ENCODE data around the gene TTC8.
"Not testable (repeated sequence)": the region's sequence is repeated elsewhere in the genome, so short reads cannot be mapped to it uniquely, and the experiment has no call there.

Gene TTC8

DNA sequence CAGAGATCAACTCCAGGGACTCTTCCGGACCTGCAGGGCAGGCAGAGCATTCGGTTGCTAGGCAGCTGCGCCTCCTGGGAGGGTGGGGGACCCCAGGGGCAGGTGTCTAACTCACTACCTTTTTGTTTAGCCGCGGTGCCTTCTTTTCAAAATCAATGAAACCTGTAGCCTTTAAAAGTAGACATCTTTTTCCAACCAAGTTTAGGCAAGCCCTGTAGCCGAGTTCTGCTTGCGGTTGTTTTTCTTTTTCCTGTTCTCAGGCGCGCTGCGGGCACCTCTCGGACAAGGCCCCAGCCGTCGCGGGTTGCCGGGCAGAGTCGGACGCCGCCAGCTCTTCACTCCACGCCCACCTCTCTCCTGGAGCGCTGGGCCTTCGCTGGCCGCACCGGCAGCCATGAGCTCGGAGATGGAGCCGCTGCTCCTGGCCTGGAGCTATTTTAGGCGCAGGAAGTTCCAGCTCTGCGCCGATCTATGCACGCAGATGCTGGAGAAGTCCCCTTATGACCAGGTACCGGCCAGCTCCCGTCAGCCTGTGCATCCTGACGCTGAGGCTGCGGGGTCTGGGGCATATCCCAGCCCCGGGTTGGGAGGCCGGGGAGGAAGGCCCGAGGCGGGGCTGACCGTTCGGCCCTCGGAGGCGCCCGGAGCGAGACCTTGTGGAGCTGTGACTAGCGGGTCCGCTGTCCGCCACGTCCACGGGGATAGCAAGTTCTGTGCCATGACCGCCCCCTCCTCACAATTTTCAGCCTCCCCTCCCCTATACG, at the start of gene TTC8:
TTC8 (plus strand) TSS at position 338 of the 764 bp plus-strand sequence; CDS start at position 395, 57 bp downstream.
- DNase-seq (ENCODE audit: low read depth) = peak; percentile 68

DNA sequence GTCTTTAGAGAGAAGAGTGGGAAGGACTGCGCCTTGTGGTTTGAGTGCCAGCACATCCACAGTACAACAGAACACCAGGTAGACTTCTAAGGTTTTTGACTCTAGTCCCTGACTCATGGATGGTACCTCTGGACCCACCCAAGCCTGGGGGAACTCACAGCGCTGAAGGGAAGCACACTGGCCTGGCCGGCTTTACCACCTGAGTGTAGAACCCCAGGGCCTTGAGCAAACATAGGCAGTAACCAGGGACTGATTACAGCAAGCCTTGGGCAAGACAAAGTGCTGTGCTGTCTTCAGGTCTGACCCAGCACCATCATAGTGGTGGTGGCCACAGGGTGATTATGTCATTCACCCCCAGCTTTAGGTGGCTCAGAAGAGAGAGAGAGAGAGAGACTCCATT, 48.9 kb upstream of the TTC8 start:
- no peak for DNase-seq (ENCODE audit: low read depth)

GRCh38 chr14:88785911-88786310, 38.5 kb upstream of the TTC8 start:
- no peak for DNase-seq (ENCODE audit: low read depth)

DNA sequence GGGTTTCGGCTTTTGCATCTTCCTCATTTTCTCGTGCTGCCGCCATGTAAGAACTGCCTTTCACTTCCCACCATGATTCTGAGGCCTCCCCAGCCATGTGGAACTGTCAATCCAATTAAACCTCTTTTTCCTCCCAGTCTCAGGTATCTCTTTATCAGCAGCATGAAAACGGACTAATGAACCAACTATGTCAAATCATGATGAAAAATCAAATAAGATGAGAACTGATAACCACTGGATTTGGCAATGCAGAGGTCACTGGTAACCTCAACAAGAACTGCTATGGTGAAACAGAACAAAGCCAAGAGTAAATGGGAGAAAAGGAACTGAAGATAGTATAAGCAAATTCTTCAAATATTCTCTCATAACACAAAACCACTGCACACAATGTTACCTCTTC, 37.7 kb upstream of the TTC8 start:
- DNase-seq (ENCODE audit: low read depth) = no peak

DNA sequence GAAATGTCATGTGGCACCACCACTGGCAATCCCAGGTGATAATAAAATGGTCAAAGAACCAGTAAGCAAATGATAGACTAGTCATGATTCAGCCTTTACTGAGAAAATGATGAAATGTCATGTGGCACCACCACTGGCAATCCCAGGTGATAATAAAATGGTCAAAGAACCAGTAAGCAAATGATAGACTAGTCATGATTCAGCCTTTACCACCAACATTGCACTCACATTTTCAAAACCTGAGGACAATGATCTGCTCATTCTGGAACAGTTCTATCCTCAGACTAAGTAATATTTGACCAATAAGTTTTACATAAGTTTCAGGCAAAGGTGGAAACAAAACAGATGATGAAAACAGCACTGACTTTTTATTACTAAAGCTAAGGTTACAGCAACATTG, 34.9 kb upstream of the TTC8 start:
- not testable (repeated sequence) for DNase-seq (ENCODE audit: low read depth)

DNA sequence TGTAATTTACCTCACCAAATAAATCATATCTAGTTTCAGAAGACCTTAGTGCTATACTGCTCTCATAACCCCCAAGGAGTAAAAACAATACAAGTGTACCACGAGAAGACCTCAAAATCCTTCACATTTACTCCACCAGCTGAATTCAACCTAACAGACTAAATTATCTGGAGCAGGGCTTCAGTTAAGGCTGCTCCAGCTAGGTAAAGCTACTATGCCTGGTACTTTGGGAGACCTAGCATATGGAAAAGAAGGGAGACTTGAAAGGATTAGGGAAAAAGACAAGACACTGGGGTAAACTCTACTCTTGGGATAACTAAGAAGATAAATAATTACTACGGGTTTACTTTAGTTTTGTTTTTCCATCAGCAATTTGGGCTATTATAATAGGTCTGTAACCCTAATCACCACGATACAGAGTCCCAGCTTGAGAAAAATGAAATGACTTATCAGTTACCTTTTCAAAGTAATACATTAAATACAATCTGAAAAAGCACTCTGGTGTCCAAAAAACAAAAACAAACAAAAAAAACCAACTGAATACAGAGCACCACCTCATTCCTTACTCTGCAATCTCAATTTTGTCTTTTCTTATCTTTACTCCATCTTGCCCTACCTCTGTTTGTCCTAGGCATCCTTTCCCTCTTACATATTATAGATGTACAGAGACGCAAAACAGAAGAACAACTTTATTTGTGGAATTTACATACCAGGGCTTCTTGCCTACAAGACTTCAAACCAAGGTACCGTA, 33.8 kb upstream of the TTC8 start:
- no peak for DNase-seq (ENCODE audit: low read depth)

DNA sequence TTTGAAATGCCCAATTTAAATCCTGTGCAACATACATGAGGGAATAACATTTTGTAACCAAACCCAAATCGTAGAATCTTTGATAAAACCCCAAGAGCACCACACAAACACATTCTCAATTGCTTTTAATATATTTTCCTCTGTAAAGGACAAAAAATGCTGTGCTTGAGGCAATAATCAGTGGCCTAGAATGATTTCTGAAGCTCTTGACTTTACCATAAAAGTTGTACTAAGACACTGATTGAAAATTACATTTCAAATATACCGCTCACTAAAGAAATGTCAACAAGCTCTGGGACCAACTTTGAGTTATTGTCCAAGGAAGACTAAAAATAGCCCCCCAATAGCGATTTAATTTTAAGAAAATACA, 33.2 kb upstream of the TTC8 start:
- no peak for DNase-seq (ENCODE audit: low read depth)

DNA sequence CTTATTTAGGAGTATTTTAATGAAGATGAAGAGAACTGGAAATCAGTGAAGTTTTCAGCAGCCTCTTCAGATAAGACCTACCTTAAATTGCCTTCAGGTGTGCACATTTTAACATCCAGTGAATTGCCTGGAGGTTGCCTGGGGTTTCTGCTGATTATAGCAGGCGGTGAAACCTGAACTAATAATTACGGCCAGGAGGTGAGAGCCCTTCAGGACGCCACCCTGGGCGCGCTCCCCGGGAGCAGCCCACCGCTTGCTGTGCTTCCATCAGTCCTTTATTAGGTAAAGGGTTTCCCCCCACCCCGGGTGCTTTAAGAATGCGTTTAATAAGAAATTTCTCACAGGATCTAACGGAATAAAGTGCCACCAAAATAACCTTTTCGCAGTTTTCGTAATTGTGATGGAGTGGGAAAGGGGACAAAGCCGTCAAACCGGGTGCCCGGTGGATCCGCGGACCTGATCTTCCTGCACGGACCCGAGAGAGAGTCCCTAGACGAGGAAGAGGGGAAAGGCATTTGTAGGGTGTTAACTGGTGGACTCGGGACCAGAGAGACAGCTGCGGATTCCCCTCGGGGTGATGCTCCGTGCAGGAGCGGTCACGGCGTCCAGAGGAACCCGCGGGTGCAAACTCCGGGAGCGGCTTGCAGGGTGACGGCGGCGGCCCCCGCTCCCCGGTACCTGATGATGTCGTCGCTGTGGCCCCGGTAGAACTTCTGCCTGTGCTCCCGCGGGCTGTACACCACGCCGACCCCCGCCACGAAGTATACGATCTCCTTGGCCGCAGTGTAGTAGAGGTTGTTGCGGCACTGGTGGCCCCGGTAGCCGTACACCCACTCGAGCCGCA, 32.6 kb upstream of the TTC8 start:
- peak; percentile 2 for DNase-seq (ENCODE audit: low read depth)

GRCh38 chr14:88792473-88793258, 31.8 kb upstream of the TTC8 start, which contains the start of gene EML5:
Gene EML5 (minus strand): TSS chr14:88792953. CDS start chr14:88792503, 450 bp downstream.
- DNase-seq (ENCODE audit: low read depth) = peak; percentile 62

- no peak for DNase-seq (ENCODE audit: low read depth)
Measured at GRCh38 chr14:88793259-88793625, 31.2 kb upstream of the TTC8 start.

DNA sequence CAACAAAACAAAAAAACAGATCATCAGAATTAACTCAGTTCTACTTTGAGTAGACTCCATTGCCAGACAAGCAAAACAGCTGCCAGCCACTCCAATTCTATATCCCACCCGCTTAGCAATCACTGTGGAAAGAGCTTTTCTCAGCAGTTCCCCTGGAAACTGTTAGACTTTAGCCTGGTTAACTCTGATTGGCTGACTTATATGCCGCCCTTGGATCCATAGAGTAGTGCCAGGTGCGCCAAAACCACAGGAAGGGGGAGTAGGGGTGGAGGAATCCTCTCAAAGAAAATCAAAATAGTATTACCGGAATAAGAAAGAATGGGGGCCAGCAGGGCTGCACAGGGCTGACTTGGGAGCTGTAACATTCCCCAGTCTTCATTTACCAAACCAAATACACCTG, 26.3 kb upstream of the TTC8 start:
- no peak for DNase-seq (ENCODE audit: low read depth)

DNA sequence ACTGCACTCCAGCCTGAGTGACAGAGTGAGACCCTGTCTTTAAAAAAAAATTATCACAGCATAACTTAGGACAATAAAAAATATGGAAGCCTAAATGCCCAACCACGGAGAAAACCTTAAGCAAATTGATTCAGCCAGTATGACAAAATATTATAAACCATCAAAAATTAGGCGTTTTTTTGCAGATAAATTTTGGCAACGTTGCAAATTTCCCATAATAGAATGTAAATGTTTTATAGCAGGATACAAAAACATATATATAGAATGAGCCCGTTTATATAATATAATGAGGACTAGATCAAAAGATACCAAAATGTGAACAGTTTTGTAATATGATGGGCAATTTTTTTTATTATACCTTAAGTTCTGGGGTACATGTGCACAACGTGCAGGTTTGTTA, 24.9 kb upstream of the TTC8 start:
- no peak for DNase-seq (ENCODE audit: low read depth)

DNA sequence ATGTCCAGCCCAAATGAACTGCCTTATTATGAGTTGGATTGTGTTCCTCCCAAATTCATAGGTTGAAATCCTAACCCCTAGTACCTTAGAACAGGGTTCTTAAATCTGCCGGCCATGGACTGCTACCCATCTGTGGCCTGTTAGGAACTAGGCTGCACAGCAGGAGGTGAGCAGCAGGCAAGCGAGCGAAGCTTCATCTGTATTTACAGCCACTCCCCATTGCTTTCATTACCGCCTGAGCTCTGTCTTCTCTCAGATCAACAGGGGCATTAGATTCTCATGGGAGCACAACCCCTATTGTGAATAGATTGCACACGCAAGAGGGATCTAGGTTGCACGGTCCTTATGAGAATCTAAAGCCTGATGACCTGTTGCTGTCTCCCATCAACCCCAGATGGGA, 21.9 kb upstream of the TTC8 start:
- DNase-seq (ENCODE audit: low read depth) = no peak

DNA sequence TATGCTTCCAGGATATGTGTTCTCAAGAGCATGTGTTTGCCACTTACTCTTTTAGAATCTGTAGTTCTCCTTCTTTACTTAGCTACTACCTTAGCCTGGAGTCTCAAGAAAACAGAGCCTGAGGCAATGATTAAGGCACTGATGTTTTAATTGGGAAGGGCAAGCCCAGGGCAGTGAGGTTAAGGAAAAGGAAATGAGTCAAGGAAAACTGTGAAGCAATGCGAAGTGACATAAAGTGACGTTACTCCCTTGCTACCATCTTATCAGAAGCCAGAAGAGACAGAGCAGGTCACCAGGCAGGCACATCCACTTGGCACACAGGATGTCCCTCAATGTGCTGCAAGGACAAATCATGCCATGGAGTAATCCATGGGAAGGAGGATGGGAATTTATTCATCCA, 20.4 kb upstream of the TTC8 start:
- no peak for DNase-seq (ENCODE audit: low read depth)

GRCh38 chr14:88804477-88804876, 20.0 kb upstream of the TTC8 start:
- DNase-seq (ENCODE audit: low read depth) = no peak

DNA sequence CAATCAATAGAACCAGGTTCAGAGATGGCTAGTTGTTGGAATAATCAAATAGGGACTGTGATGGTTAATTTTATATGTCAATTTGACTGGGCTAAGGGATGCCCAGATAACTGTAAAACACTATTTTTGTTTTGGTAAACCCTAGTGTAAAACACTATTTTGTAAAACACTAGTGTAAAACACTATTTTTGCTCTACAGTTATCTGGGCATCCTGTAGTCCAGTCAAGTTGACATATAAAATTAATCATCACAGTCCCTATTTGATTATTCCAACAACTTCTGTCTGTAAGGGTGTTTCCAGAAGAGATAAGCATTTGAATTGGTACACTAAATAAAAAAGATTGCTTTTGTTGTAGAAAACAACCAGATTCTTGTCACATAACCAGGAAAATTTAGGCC, 16.1 kb upstream of the TTC8 start:
- no peak for DNase-seq (ENCODE audit: low read depth)

GRCh38 chr14:88815980-88816379, 8.5 kb upstream of the TTC8 start:
- no peak for DNase-seq (ENCODE audit: low read depth)

DNA sequence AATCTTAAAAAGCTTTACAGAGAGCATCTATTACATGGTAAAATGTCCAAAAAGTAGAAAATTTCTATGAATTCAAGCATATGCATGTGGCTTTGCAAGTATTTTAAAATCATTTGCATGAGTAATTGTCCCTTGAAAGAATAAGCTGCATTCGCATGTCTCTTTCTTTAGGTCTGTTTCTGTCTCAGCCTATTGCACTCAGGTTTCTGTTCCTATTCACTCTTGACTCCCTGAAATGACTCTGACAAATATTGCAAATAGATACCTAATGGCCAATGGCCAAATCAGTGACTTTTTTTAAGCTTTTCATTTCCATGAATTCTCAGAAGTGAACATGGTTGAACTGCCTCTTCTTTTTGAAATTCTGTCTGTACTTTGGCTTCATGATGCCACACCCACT, 6.4 kb upstream of the TTC8 start:
- no peak for DNase-seq (ENCODE audit: low read depth)

DNA sequence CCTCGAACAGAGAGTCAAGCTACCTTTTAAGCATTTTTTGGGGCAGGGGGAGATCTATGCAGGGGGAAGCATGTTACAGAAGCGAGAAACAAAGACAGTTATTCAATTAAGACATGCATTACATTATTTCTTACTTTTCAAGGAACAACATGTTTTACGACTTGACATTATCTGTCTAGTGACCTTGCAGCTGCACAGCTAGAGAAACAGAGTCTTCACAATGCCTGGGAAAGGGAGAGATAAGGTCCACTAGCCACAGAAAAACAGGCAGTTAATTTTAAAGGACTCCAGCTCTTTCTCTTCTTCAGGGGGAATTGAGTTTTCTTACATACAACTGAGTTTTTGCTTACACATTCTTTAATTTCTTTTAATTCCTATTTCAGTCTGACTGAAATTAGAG, 4.8 kb upstream of the TTC8 start:
- not testable (repeated sequence) for DNase-seq (ENCODE audit: low read depth)

GRCh38 chr14:88821378-88821777, 3.1 kb upstream of the TTC8 start:
- DNase-seq (ENCODE audit: low read depth) = no peak

GRCh38 chr14:88821888-88822287, 2.6 kb upstream of the TTC8 start:
- DNase-seq (ENCODE audit: low read depth) = no peak

- no peak for DNase-seq (ENCODE audit: low read depth)
Measured at GRCh38 chr14:88823968-88824313, 510 bp upstream of the TTC8 start.

All from T-helper 22 cell (primary cell).